SIG-M5 (cell line): Measurements from ENCODE around the gene LCAT.
"Not testable (repeated sequence)": the region's sequence is repeated elsewhere in the genome, so short reads cannot be mapped to it uniquely, and the experiment has no call there.

Experiments
- DNase-seq: peaks from one replicate; lab custom pipeline; 2025; lab: John Stamatoyannopoulos, UW

LCAT gene

DNA sequence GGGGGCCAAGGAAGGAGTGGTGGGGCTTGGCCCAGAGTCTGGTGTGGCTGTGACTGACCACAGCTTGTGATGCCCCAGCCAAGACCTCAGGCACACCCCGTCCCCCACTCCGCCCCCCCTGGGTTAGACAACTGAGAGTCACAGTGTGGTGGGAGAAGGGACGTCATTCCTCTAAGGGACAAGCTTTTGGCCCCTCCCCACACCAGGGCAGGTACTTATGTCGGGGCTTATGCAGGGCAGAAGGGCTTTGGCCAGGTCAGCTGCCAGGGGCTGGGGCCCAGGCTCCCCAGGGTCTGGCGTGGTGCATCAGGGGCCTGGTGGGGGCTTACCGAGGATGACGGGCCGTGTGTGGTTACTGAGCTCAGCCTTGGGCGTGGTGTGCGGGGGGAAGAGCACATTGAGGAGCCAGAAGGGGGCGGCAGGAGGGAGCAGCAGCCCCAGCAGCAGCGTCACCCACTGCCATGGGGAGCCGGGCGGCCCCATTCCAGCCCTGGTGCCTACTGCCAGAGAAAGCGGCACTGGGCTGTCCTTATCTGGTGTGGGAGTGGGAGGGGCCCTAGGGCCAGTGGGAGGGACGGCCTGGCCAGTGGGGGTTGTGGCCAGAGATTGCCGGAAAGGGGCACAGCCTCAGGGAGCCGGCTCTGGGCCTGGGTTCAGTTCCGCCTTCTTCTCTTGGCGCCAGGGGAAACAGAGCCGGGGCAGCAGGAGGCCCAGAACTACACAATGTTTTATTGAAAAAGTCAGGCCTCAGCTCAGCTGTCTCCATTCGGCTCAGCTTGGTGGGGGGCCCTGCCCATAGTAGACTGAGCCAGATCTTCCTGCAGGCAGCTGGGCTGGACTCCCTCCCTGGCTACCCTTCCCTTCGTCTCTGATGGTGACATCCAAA, at the start of gene LCAT:
Gene LCAT, minus strand, starts transcription at position 502 of the 886 bp plus-strand sequence. Its CDS starts 19 bp downstream, at position 483.
- no peak for DNase-seq

- DNase-seq = no peak
Observed at GRCh38 chr16:67993207-67994039, 49.5 kb upstream of the LCAT start.

DNA sequence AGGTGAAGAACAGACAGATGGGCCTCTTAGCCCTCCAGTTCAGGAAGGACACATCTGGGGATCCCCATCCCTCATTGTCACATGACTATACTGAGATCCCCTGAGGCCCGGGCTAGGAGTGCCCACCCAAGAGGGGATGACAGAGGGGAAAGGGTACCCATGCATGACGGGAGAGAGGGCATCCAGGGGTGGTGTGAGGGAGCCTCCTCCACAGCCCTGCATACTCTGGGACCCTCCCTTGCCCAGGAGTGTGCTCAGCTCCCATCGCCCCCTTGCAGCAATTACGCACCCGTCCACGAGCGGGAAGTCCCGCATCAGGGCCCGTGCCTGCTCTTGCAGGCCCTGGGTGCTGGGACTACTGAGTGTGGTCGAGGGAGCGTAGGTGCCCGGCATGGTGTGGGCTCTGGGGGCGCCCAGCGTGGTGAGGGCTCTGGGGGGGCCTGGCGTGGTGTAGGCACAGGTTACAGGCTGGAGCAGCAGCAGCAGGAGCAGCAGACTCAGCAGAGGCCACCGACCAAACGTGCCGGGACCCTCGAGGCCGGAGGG, 48.8 kb upstream of the LCAT start:
- DNase-seq = no peak

DNA sequence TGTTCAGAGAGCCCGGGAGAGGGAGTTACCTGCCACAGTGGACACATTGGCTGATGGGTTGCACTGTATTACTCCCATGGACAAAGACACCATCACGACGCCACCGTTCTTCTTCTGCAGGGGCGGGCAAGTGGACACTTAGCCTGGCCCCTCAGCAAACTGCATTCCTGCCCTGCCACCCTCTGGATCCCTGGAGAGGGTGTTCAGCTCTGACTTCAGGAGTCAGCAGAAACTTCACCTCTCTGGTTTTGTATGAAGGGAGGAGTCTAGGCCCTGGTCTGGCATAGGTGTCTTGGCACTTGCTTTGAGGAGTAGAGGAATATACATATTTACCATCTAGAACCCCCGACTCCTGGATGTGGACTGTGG, 46.1 kb upstream of the LCAT start:
- DNase-seq = no peak

DNA sequence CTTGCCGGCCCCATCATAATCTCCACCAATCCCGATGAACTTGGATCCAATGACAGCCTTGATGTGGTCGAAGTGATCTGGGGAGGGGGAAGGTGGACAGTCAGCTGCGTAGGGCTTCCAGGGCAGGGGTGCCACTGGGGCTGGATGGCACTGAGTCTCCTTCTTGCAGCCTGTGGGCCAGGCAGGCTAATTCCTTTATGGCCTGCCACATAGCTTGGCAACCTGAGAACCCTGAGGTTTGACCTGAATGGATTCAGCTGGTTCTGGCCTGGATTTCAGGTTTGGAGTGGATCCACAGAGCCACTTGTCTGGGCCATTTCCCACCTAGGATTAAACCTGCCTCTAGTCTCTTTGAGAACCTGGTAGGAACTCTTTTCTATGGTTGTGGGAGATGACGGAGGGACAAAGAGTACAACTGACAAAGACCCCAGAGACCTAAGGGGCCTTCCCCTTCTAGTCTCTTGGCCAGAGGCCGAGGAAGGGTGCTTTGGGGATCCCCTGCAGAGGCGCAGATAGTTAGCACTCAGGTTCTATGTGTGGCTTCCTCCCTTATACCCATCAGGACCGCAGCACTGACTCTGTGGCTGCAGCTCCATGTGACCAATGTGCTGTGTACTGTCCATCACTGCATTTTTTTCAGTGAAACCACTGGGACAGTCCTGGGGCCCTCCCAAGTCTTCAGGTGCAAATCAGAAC, 45.5 kb upstream of the LCAT start:
- DNase-seq = no peak

DNA sequence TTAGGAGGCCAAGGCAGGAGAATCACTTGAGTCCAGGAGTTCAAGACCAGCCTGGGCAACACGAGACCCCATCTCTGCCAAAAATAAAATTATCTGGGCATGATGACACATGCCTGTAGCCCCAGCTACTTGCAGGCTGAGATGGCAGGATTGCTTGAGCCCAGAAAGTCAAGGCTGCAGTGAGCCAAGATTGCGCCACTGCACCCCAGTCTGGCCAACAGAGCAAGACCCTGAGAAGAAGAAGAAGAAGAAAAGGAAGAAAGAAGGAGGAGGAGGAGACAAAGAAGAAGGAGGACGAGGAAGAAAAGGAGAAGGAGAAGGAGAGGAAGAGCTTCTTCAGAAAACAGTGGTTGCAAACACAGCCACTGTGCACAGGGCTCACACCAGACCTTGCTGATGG, 44.8 kb upstream of the LCAT start:
- no peak for DNase-seq

GRCh38 chr16:67987460-67988160, 43.7 kb upstream of the LCAT start:
- no peak for DNase-seq

DNA sequence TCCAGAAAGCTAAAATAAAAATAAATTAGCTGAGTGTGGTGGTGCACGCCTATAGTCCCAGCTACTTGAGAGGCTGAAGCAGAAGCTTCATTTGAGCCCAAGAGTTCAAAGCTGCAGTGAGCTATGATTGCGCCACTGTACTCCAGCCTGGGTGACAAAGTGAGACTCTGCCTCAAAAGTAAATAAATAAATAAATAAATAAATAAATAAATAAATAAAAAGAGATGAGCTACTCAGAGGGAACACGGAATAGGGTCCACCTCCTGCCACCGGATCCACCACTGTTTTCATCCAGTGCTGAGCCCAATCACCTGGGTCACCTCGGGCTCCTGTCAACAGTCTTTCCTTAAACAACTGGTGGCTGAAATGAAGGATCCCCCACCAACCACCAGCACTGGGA, 43.0 kb upstream of the LCAT start:
- DNase-seq = no peak

GRCh38 chr16:67982011-67982696, 38.2 kb upstream of the LCAT start:
- no peak for DNase-seq

GRCh38 chr16:67979955-67980678, 36.2 kb upstream of the LCAT start, which contains the start of gene DPEP3:
DPEP3 (minus strand) TSS chr16:67980499; CDS start chr16:67980380, 119 bp downstream.
- no peak for DNase-seq

- DNase-seq = no peak
Observed at GRCh38 chr16:67977469-67978227, 33.7 kb upstream of the LCAT start.

DNA sequence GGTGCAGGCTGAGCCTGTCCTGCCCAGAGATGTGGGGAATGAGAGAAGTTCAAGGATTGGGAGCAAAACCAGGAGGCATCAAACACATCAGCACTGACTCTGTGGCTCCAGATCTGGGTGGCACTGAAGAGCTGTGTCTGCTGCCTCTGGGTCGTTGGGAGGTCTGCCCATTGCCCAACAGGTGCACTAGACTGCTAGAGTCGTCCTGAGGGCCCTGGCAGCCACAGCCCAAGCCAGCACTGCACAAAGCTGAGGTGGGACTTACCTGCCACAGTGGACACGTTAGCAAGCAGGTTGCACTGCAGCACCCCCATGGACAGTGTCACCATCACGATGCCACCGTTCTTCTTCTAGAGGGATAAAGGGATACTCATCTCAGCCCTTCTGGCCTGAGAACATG, 33.1 kb upstream of the LCAT start:
- no peak for DNase-seq

- no peak for DNase-seq
Observed at GRCh38 chr16:67976205-67976604, 32.3 kb upstream of the LCAT start.

DNA sequence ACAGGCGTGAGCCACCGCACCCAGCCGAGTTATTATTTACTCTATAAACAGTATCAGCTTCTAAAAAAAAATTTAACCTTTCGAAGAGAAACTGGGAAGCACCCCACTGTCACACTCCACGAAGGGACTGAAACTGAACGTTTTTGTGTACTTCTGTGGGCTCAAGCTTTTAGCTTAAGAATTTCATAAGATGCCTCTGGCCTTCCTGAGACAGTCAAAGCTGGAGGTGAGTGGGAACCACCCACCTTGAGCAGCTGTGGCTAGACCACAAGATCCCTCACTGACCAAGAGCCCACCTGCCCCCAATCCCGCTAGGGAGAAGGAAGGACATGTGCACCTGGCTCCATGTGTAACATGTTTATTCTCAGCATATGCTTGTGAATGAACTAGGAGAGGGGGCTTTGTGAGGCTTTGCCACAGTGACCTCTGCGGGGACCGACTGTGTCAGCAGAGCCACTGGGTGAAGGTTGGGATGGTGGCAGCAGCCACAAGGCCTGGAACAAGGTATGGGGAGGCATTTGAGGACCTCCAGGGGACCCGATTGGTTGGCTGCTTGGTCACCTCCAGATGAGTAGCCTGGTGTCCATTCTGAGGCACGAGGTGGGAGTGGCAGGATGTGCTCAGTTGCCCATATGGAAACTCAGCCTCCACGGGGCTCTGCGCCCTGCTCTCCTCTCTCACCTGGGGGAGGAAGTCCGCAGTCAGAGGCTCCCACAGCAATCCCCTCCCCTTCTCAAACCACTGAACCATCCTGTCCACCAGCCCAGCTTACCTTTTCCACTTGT, 31.6 kb upstream of the LCAT start:
- DNase-seq = no peak

- not testable (repeated sequence) for DNase-seq
Observed at GRCh38 chr16:67972285-67972684, 28.4 kb upstream of the LCAT start.

GRCh38 chr16:67971111-67971510, 27.2 kb upstream of the LCAT start:
- no peak for DNase-seq

DNA sequence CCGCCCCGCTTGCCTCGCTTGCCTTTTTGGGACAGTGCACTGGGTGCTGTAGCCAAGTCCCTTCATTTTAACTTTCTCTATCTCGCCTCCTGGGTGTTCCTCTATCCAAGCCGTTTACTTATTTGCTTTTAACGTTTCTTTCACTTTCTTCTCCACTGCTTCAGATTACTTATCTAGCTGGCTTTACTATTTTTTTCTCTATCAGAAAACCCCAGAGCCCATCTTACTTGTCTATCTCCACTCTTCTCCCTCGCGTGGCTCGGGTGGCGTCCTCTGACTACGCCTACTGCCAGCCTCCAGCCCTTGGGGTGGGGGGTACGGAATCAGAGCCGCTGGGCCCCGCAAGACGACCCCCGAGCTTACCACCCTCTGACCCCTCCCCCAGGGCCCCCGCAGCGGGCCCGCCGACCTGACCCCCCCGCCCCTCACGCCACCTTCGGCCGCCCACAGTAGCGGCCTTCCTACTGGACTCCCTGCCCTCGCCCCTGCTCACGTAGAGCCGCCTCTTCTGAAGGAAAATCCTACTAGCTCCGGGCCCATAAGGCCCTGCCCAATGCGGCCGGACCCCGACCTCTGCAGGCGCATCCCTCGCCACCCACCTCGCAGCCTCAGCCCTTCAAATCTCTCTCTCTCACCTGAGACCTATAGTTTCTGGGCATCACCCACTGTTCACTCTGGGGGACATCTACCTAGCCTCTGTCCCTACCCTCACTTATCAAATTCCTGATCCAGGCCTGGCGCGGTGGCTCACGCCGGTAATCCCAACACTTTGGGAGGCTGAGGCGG, 25.5 kb upstream of the LCAT start:
- DNase-seq = no peak
